DOHH2 (cell line): ENCODE results near the gene ACTA1.
"Not testable (repeated sequence)": the region's sequence is repeated elsewhere in the genome, so short reads cannot be mapped to it uniquely, and the experiment has no call there.

Experiments used
- H3F3A ChIP-seq: fragments of 200-600 bp; sonication (generic), shearing (Covaris generic); 2 replicates; pipeline ENCODE4 v1.6.0; 2016; ENCODE audit warnings: antibody characterized with exemption, mild to moderate bottlenecking; ENCODE audit not compliant: control insufficient read depth, insufficient read depth
- H3K27ac ChIP-seq: fragments of 200-600 bp; sonication (generic); 2 replicates; pipeline ENCODE4 v1.5.1; 2014; ENCODE audit warnings: low read depth, mild to moderate bottlenecking, low read length, moderate library complexity
- H3K27me3 ChIP-seq: fragments of 200-600 bp; sonication (generic); 2 replicates; pipeline ENCODE4 v1.6.1; 2014; ENCODE audit warnings: mild to moderate bottlenecking, low read length, mixed read lengths; ENCODE audit not compliant: control insufficient read depth
- H3K36me3 ChIP-seq: fragments of 200-600 bp; sonication (generic); 2 replicates; pipeline ENCODE4 v1.6.1; 2014; ENCODE audit warnings: mild to moderate bottlenecking, low read length, moderate library complexity, mixed read lengths; ENCODE audit not compliant: control insufficient read depth
- H3K4me1 ChIP-seq: fragments of 200-600 bp; sonication (generic); 2 replicates; pipeline ENCODE4 v1.6.1; 2014; ENCODE audit warnings: mild to moderate bottlenecking, low read length, mixed read lengths; ENCODE audit not compliant: control insufficient read depth
- H3K4me2 ChIP-seq: fragments of 200-600 bp; sonication (generic); 2 replicates; pipeline ENCODE4 v1.6.0; 2014; ENCODE audit warnings: mild to moderate bottlenecking, low read length, moderate library complexity
- H3K4me3 ChIP-seq: fragments of 200-600 bp; sonication (generic); 2 replicates; pipeline ENCODE4 v1.5.1; 2014; ENCODE audit warnings: mild to moderate bottlenecking, low read length, mixed read lengths
- H3K79me2 ChIP-seq: fragments of 200-600 bp; sonication (generic); 2 replicates; pipeline ENCODE4 v1.6.1; 2014; ENCODE audit warnings: mild to moderate bottlenecking, low read length, mixed read lengths; ENCODE audit not compliant: control insufficient read depth
- H3K9me2 ChIP-seq: fragments of 200-600 bp; sonication (generic); replicated peaks from 2 replicates; pipeline ENCODE4 v1.6.1; 2014; ENCODE audit warnings: mild to moderate bottlenecking, low read length, mixed read lengths; ENCODE audit not compliant: control insufficient read depth
- H3K9me3 ChIP-seq: fragments of 200-600 bp; sonication (generic); 2 replicates; pipeline ENCODE4 v1.6.1; 2014; ENCODE audit warnings: antibody characterized with exemption, low read length, mixed read lengths; ENCODE audit not compliant: control insufficient read depth, insufficient read depth
- H4K20me1 ChIP-seq: fragments of 200-600 bp; sonication (generic); 2 replicates; pipeline ENCODE4 v1.6.0; 2014; ENCODE audit warnings: low read depth, mild to moderate bottlenecking, antibody characterized with exemption, low read length, moderate library complexity; ENCODE audit not compliant: control insufficient read depth, insufficient read depth
- CTCF ChIP-seq: fragments of 200-600 bp; sonication (generic); IDR thresholded peaks from one replicate; pipeline ENCODE4 v1.5.1; 2014; ENCODE audit warnings: antibody characterized with exemption, mild to moderate bottlenecking, low read depth, low read length; ENCODE audit not compliant: poor library complexity, severe bottlenecking
- EZH2phosphoT487 ChIP-seq: fragments of 200-600 bp; sonication (generic); IDR thresholded peaks from 2 replicates; pipeline ENCODE4 v1.6.1; 2017; ENCODE audit warnings: borderline replicate concordance, mild to moderate bottlenecking, antibody characterized with exemption, low read length, moderate library complexity, mixed read lengths

Gene ACTA1

GRCh38 chr1:229420224-229420623 is 13.7 kb downstream of the ACTA1 start:
- Histone ChIP-seq H3K4me2 (no peak overlapping the region), H3K79me2 (no peaks in the 10 kb centered on the region), H3K4me1 (no peaks in the 10 kb centered on the region), H3K27me3 (0 out of 2 replicates have a peak, but pooled peaks cover under 1% of the 10 kb centered on the region), H3F3A (no peaks in the 10 kb centered on the region), H4K20me1 (no peaks in the 10 kb centered on the region), H3K27ac (no peak overlapping the region), H3K9me2 (no peaks in the 10 kb centered on the region), H3K9me3 (0 out of 2 replicates have a peak, but pooled peaks cover 3% of the 10 kb centered on the region), H3K36me3 (no peaks in the 10 kb centered on the region), H3K4me3 (no peak overlapping the region)
- no peak for TF ChIP-seq EZH2phosphoT487
- no peak for TF ChIP-seq CTCF

DNA sequence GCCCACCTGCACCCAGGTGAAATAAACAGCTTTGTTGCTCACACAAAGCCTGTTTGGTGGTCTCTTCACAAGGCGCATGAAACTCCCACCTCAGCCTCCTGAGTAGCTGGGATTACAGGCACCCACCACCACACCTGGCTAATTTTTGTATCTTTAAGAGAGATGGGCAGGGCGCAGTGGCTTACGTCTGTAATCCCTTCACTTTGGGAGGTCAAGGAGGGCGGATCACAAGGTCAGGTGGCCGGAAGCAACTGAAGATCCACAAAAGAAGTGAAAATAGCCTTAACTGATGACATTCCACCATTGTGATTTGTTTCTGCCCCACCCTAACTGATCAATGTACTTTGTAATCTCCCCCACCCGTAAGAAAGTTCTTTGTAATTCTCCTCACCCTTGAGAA is 15.3 kb downstream of the ACTA1 start:
- not testable (repeated sequence) for H3K79me2 ChIP-seq, H3F3A ChIP-seq, H4K20me1 ChIP-seq, H3K4me3 ChIP-seq, H3K36me3 ChIP-seq, H3K4me1 ChIP-seq, H3K9me3 ChIP-seq, H3K27me3 ChIP-seq, H3K9me2 ChIP-seq, H3K4me2 ChIP-seq, H3K27ac ChIP-seq

DNA sequence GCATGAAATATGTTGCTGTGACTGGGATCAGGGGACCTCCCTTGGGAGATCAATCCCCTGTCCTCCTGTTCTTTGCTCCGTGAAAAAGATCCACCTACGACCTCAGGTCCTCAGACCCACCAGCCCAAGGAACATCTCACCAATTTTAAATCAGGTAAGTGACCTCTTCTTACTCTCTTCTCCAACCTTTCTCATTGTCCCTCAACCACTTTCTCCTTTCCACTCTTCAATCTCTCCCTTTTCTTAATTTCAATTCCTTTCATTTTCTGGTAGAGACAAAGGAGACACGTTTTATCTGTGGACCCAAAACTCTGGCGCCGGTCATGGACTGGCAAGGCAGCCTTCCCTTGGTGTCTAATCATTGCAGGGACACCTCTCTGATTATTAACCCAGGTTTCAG is 21.1 kb downstream of the ACTA1 start:
- not testable (repeated sequence) for H3K27ac ChIP-seq, H3K4me2 ChIP-seq, H4K20me1 ChIP-seq, H3K4me3 ChIP-seq, H3K4me1 ChIP-seq, H3K79me2 ChIP-seq, H3K36me3 ChIP-seq, H3F3A ChIP-seq, H3K9me3 ChIP-seq, H3K9me2 ChIP-seq
- peaks cover 13% of the 10 kb centered on the region for H3K27me3 ChIP-seq

GRCh38 chr1:229412056-229412455 is 21.8 kb downstream of the ACTA1 start:
- peaks cover 17% of the 10 kb centered on the region for H3K27me3 ChIP-seq
- no peaks in the 10 kb centered on the region for H3K36me3 ChIP-seq
- no peaks in the 10 kb centered on the region for H3K9me3 ChIP-seq
- no peaks in the 10 kb centered on the region for H4K20me1 ChIP-seq
- no peaks in the 10 kb centered on the region; the same call in 1 of the 2 replicates for H3K4me1 ChIP-seq
- no peaks in the 10 kb centered on the region for H3K9me2 ChIP-seq
- H3K4me3 ChIP-seq, result no peak overlapping the region
- no peak overlapping the region for H3K4me2 ChIP-seq
- H3F3A ChIP-seq, result no peaks in the 10 kb centered on the region
- no peak overlapping the region for H3K27ac ChIP-seq
- no peak for TF ChIP-seq CTCF
- TF ChIP-seq EZH2phosphoT487, result no peak
- no peaks in the 10 kb centered on the region for H3K79me2 ChIP-seq
